Measurements from ENCODE around the gene ZCCHC14.

The ZCCHC14 gene

DNA sequence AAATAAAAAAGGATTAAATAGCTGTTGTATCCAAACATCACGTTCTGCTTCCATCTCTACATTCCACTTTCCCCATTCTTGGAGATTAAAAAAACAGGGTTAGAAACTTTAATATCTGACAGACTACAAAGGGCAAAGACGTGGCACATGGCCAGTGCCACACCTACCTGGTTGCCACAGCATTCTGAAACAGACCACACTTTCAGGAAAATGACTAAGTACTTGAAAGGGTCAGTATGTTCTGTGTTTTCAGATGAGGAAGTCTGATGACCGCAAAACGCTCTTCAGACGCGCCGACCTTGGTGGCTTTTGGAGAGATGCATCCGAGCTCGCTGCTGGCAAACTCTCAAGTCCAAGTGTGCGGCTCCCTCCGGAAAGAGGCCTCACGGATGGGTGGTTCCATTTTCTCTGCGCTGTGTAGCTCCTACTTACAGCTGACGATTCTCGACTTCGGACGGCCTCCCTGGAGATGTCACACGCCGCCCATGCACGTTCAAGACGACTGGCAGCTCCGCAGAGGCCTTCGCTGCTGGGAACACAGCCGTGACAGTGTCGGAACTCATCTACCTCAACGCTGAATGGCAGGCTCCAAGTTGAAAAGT, 85.2 kb downstream of the ZCCHC14 start:
- Histone ChIP-seq H3K9me3 (ENCODE audit: control insufficient read depth, low read depth, low read length) (no peaks in the 10 kb centered on the region), H3K27me3 (ENCODE audit: control insufficient read depth, insufficient read depth, low read length) (no peaks in the 10 kb centered on the region), H3K4me3 (ENCODE audit: low read length) (no peak overlapping the region), H3K4me1 (ENCODE audit: control insufficient read depth, low read depth, low read length) (no peaks in the 10 kb centered on the region), H3K36me3 (ENCODE audit: control insufficient read depth, low read depth, low read length) (peaks cover 59% of the 10 kb centered on the region), H3K27ac (ENCODE audit: low read length) (no peak overlapping the region), H3K9ac (ENCODE audit: low read length) (no peak overlapping the region)

DNA sequence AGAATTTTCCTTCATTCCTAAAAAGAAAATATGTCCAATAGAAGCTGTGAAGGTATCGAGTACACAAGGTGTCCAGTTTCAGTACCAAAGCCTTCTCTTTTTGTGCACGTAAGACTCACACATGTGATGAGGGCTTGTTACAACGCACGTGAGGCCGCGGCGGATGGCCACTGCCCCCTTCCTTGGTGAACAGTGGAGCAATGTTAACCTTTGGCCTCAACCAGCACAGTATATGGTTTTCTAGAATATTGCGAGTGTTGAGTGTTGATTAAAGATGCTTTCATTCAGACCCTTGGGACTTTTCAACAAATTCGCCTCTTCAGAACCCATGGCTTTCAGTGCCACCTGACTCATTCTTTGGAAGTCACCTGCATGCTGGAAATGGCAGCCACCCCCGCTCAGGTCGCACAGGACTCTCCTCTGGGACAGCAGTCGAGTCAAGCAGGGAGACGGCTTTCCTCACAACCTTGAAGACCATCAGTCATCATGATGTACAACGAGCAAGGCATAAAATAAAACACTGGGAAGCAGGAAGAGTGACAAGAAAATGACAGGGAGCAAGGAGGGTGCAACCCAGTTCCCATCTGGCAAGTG, 86.2 kb downstream of the ZCCHC14 start:
- Histone ChIP-seq H3K27ac (ENCODE audit: low read length) (no peak overlapping the region), H3K9me3 (ENCODE audit: control insufficient read depth, low read depth, low read length) (no peaks in the 10 kb centered on the region)

DNA sequence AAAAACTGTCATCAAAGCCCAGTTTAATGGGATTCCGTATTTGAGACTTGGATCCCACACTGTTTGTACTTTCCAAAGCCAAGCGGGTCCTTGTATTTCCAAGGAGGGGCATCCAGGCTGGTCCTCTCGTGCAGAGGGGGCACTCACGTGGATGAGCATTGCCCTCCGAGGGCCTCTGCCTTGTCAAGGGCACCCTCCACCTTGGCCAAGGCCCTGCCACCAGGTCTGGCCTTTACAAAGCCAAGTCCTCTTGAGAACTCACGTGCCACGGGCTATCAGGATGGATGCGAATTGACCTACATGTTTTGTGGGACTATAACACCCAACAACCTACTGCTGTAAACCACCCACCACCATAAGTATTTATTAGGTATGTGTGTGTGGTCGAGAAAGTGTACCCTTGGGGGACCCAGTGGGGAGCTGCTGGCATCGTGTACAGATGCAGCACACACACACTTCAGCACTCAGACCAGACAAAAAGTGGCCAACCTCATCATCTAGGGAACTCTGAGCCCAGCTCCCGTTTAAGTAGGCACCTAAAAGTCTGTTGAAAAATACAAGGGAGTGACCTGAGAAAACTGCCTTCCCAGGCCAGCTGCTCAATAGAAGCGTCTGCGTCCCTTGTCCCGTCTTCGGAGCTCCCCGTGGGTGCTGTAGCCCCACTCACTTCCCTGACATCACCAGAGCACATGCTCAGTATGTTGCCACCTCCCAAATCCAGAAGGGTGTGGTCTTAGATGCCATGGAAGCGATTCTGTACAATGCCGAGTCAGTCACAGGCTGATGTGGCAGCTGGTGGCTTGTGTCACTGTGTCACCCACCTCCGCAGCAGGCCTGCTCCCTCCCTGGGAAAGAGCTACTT, 87.8 kb downstream of the ZCCHC14 start:
- Histone ChIP-seq H3K9ac (ENCODE audit: low read length) (no peak overlapping the region), H3K27me3 (ENCODE audit: control insufficient read depth, insufficient read depth, low read length) (no peaks in the 10 kb centered on the region), H3K36me3 (ENCODE audit: control insufficient read depth, low read depth, low read length) (peaks cover 41% of the 10 kb centered on the region), H3K4me1 (ENCODE audit: control insufficient read depth, low read depth, low read length) (no peaks in the 10 kb centered on the region), H3K4me3 (ENCODE audit: low read length) (no peak overlapping the region), H3K9me3 (ENCODE audit: control insufficient read depth, low read depth, low read length) (no peaks in the 10 kb centered on the region), H3K27ac (ENCODE audit: low read length) (no peak overlapping the region)

More for the DNA sequence above, 86.2 kb downstream of the ZCCHC14 start:
- Histone ChIP-seq H3K36me3 (ENCODE audit: control insufficient read depth, low read depth, low read length) (peaks cover 52% of the 10 kb centered on the region), H3K9ac (ENCODE audit: low read length) (no peak overlapping the region), H3K4me3 (ENCODE audit: low read length) (no peak overlapping the region), H3K4me1 (ENCODE audit: control insufficient read depth, low read depth, low read length) (no peaks in the 10 kb centered on the region), H3K27me3 (ENCODE audit: control insufficient read depth, insufficient read depth, low read length) (no peaks in the 10 kb centered on the region)

DNA sequence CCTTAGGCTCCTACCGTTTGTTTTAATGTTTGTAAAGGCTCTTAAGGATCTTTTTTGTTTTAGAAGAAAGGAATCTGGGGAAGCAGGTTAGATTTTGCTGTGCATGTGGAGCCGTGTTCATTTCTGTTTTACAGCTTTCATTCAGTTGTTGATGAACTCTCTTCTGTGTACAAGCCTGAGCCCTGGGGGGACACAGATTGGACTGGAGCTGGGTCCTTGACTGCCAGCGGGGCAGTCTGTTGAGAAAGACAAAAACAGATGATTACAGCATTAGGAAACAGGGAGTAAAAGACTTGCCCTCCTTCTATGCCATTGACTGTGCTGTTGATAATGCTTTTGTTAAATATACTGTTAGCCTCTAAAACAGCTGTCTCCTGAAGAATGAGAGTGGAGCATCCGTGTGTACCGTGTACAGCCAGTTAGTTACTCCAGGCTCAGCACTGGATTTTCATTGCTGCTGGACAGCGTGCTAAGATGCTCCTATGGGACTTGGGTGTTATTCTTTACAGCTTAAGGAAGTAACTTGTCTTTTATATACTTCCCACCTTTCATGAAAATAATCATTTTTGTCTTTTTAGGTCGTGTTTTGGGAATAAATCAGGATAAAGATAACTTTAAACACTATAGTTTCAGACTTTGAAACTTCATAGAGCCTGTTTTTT, 97.5 kb downstream of the ZCCHC14 start:
- H3K9me3 ChIP-seq (ENCODE audit: control insufficient read depth, low read depth, low read length), result no peaks in the 10 kb centered on the region
- peaks cover 9% of the 10 kb centered on the region for H3K4me1 ChIP-seq (ENCODE audit: control insufficient read depth, low read depth, low read length)
- no peak overlapping the region for H3K9ac ChIP-seq (ENCODE audit: low read length)
- H3K27ac ChIP-seq (ENCODE audit: low read length), result no peak overlapping the region
- no peak overlapping the region for H3K4me3 ChIP-seq (ENCODE audit: low read length)
- H3K36me3 ChIP-seq (ENCODE audit: control insufficient read depth, low read depth, low read length), result peaks cover 12% of the 10 kb centered on the region
- H3K27me3 ChIP-seq (ENCODE audit: control insufficient read depth, insufficient read depth, low read length), result peaks cover 8% of the 10 kb centered on the region

DNA sequence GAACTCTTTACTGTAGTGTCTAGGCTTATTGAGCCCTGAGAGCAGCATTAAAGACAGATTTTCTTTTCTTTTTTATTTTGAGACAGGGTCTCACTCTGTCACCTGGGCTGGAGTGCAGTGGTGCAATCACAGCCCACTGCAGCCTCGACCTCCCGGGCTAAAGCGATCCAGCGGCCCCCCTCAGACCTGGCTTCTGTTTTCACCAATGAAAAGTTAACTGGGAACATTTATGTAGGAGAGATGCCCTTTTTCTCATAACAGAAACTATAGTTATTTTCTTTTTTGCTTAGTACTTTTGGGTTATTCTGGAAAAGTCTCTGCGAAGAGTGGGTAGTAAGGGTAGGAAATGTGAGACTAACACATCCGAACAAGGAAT, 99.2 kb downstream of the ZCCHC14 start:
- Histone ChIP-seq H3K27ac (ENCODE audit: low read length) (no peak overlapping the region), H3K36me3 (ENCODE audit: control insufficient read depth, low read depth, low read length) (peaks cover 3% of the 10 kb centered on the region), H3K4me3 (ENCODE audit: low read length) (peak overlapping the region; percentile 63), H3K9me3 (ENCODE audit: control insufficient read depth, low read depth, low read length) (no peaks in the 10 kb centered on the region), H3K4me1 (ENCODE audit: control insufficient read depth, low read depth, low read length) (peaks cover 10% of the 10 kb centered on the region), H3K9ac (ENCODE audit: low read length) (no peak overlapping the region), H3K27me3 (ENCODE audit: control insufficient read depth, insufficient read depth, low read length) (peaks cover 8% of the 10 kb centered on the region)

- Histone ChIP-seq H3K36me3 (ENCODE audit: control insufficient read depth, low read depth, low read length) (no peaks in the 10 kb centered on the region), H3K4me3 (ENCODE audit: low read length) (peak overlapping the region; percentile 63), H3K4me1 (ENCODE audit: control insufficient read depth, low read depth, low read length) (peaks cover 16% of the 10 kb centered on the region), H3K27me3 (ENCODE audit: control insufficient read depth, insufficient read depth, low read length) (peaks cover 8% of the 10 kb centered on the region), H3K9me3 (ENCODE audit: control insufficient read depth, low read depth, low read length) (no peaks in the 10 kb centered on the region), H3K27ac (ENCODE audit: low read length) (no peak overlapping the region), H3K9ac (ENCODE audit: low read length) (peak overlapping the region; percentile 46)
Observed at GRCh38 chr16:87392821-87393679, 99.8 kb downstream of the ZCCHC14 start.

DNA sequence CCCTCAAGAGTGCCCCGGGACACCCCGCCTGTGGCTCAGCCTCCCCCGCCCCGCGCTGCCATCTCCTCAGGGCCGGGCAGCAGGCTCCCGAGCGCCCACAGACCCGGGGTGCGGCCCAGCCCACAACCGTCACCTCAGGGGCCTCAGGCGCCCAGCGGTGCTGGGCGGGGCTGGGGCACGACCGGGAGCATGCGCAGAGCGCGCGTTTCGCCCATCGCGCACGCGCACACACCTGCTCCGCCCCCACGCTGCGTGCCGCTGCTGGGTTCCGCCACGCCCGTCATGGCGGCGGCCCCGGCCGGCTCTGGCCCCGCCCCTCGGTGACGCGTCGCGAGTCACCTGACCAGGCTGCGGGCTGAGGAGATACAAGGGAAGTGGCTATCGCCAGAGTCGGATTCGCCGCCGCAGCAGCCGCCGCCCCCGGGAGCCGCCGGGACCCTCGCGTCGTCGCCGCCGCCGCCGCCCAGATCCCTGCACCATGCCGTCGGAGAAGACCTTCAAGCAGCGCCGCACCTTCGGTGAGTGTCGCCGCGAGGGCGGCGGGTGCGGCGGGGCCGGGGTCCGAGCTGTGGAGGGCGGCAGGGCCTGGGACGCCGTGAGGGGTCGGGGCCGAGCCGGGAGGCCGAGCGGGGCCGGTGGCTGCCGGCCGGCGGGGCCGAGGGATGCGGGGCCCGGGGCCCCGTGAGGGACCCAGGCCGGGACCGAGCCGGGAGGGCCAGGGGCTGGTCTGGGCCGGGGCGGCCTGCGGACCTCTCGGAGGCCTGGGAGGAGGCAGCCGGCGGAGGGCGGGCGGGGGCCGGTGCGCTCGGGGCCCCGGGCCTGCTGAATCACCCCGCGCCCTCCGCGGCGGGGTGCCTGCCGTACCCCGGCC, 100.6 kb downstream of the ZCCHC14 start, which contains the start of gene MAP1LC3B:
MAP1LC3B (plus strand) TSS at position 387 of the 871 bp plus-strand sequence; CDS start at position 479, 92 bp downstream.
- Histone ChIP-seq H3K9ac (ENCODE audit: low read length) (peak within 1 kb of the TSS; percentile 48), H3K9me3 (ENCODE audit: control insufficient read depth, low read depth, low read length) (no peaks in the 10 kb centered on the region), H3K4me3 (ENCODE audit: low read length) (peak within 1 kb of the TSS; percentile 63), H3K36me3 (ENCODE audit: control insufficient read depth, low read depth, low read length) (no peaks in the 10 kb centered on the region), H3K4me1 (ENCODE audit: control insufficient read depth, low read depth, low read length) (peaks cover 20% of the 10 kb centered on the region), H3K27me3 (ENCODE audit: control insufficient read depth, insufficient read depth, low read length) (peaks cover 8% of the 10 kb centered on the region), H3K27ac (ENCODE audit: low read length) (no peak within 1 kb of the TSS)

GRCh38 chr16:87391324-87391949, 101.4 kb downstream of the ZCCHC14 start:
- peaks cover 20% of the 10 kb centered on the region for H3K4me1 ChIP-seq (ENCODE audit: control insufficient read depth, low read depth, low read length)

GRCh38 chr16:87390641-87391323, 102.0 kb downstream of the ZCCHC14 start:
- peak overlapping the region; percentile 63 for H3K4me3 ChIP-seq (ENCODE audit: low read length)

More at GRCh38 chr16:87391324-87391949, 101.4 kb downstream of the ZCCHC14 start:
- H3K36me3 ChIP-seq (ENCODE audit: control insufficient read depth, low read depth, low read length), result no peaks in the 10 kb centered on the region
- H3K4me3 ChIP-seq (ENCODE audit: low read length), result peak overlapping the region; percentile 63
- H3K27me3 ChIP-seq (ENCODE audit: control insufficient read depth, insufficient read depth, low read length), result peaks cover 8% of the 10 kb centered on the region
- no peak overlapping the region for H3K27ac ChIP-seq (ENCODE audit: low read length)
- H3K9me3 ChIP-seq (ENCODE audit: control insufficient read depth, low read depth, low read length), result no peaks in the 10 kb centered on the region
- H3K9ac ChIP-seq (ENCODE audit: low read length), result peak overlapping the region; percentile 48

More at GRCh38 chr16:87390641-87391323, 102.0 kb downstream of the ZCCHC14 start:
- H3K27ac ChIP-seq (ENCODE audit: low read length), result no peak overlapping the region
- peak overlapping the region; percentile 48 for H3K9ac ChIP-seq (ENCODE audit: low read length)
- peaks cover 8% of the 10 kb centered on the region for H3K27me3 ChIP-seq (ENCODE audit: control insufficient read depth, insufficient read depth, low read length)
- no peaks in the 10 kb centered on the region for H3K36me3 ChIP-seq (ENCODE audit: control insufficient read depth, low read depth, low read length)
- H3K4me1 ChIP-seq (ENCODE audit: control insufficient read depth, low read depth, low read length), result peaks cover 20% of the 10 kb centered on the region
- H3K9me3 ChIP-seq (ENCODE audit: control insufficient read depth, low read depth, low read length), result no peaks in the 10 kb centered on the region
